Breast epithelium (tissue), 3 donors: ENCODE data around the gene FBLN1.
"Not testable (repeated sequence)": the region's sequence is repeated elsewhere in the genome, so short reads cannot be mapped to it uniquely, and the experiment has no call there.

Source experiments
- CTCF ChIP-seq, 3 donors: fragments of 450-650 bp; IDR thresholded peaks; one replicate each; pipeline ENCODE4 v1.5.1; 2016 to 2017; ENCODE audit warnings: antibody characterized with exemption in 3 of 3, mild to moderate bottlenecking in 3 of 3, moderate library complexity in 3 of 3
- POLR2A ChIP-seq: fragments of 450-650 bp; IDR thresholded peaks from one replicate; pipeline ENCODE4 v1.6.1; 2016; ENCODE audit warnings: antibody characterized with exemption, mild to moderate bottlenecking, moderate library complexity

GRCh38 chr22:45623464-45624145 lies 120.9 kb downstream of the FBLN1 start:
- not testable (repeated sequence) for TF ChIP-seq POLR2A; CTCF (IDR thresholded peaks at IDR 0.05)
